Measurements from ENCODE around the gene IRX4.

DNA sequence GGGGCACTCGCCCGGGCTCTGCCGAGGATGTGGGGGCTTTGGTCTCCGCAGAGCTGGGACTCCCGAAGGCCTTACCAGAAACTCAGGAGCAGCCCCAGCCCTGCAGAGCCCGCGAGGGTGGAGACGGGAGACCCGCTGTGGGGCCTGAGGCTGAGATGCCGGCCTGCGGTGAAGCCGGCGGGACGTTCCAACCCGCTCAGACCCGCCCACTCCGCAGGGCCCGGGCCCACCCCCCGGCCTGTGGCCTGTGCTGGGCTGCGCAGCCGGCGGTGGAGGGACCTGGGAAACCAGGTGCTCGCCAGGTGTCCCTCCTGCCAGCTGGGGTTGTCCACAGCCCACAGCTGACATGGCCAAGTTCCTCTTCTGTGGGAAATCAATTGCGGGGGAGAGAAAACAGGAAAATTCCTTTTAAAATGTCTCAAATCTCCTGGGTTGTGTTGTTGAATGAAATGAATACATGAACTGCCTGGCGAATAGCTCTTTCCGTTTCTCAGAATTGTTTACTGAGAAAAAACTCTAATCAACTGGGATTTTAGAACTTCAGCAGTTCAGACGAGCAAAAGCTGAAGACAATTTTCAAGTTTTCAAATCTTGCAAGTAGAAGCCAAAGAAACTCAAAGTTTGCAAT, 49.0 kb upstream of the IRX4 start:
- TF ChIP-seq, protein P1, sequence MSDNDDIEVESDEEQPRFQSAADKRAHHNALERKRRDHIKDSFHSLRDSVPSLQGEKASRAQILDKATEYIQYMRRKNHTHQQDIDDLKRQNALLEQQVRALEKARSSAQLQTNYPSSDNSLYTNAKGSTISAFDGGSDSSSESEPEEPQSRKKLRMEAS (IDR thresholded peaks at IDR 0.05; ENCODE audit: low read depth): no peak
- TF ChIP-seq TAF1 (IDR thresholded peaks at IDR 0.05; ENCODE audit: borderline replicate concordance, low read depth, low read length): no peak
- no peak for TF ChIP-seq GABPA (IDR thresholded peaks at IDR 0.05; ENCODE audit: low read depth)
- TF ChIP-seq, protein P2, sequence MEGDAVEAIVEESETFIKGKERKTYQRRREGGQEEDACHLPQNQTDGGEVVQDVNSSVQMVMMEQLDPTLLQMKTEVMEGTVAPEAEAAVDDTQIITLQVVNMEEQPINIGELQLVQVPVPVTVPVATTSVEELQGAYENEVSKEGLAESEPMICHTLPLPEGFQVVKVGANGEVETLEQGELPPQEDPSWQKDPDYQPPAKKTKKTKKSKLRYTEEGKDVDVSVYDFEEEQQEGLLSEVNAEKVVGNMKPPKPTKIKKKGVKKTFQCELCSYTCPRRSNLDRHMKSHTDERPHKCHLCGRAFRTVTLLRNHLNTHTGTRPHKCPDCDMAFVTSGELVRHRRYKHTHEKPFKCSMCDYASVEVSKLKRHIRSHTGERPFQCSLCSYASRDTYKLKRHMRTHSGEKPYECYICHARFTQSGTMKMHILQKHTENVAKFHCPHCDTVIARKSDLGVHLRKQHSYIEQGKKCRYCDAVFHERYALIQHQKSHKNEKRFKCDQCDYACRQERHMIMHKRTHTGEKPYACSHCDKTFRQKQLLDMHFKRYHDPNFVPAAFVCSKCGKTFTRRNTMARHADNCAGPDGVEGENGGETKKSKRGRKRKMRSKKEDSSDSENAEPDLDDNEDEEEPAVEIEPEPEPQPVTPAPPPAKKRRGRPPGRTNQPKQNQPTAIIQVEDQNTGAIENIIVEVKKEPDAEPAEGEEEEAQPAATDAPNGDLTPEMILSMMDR (IDR thresholded peaks at IDR 0.05): no peak
- TF ChIP-seq, protein P3, sequence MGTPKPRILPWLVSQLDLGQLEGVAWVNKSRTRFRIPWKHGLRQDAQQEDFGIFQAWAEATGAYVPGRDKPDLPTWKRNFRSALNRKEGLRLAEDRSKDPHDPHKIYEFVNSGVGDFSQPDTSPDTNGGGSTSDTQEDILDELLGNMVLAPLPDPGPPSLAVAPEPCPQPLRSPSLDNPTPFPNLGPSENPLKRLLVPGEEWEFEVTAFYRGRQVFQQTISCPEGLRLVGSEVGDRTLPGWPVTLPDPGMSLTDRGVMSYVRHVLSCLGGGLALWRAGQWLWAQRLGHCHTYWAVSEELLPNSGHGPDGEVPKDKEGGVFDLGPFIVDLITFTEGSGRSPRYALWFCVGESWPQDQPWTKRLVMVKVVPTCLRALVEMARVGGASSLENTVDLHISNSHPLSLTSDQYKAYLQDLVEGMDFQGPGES (IDR thresholded peaks at IDR 0.05; ENCODE audit: low read depth, low read length): no peak
- no peak for TF ChIP-seq POLR2AphosphoS5 (IDR thresholded peaks at IDR 0.05; ENCODE audit: low read depth, low read length)
- no peak for TF ChIP-seq FOXJ3 (CRISPR knock-in tag; IDR thresholded peaks at IDR 0.05)
- TF ChIP-seq SMC3 (IDR thresholded peaks at IDR 0.05; ENCODE audit: low read depth, low read length): no peak
- TF ChIP-seq YY1 (IDR thresholded peaks at IDR 0.05; ENCODE audit: low read depth): no peak
- TF ChIP-seq NRF1 (IDR thresholded peaks at IDR 0.05; ENCODE audit: low read depth, low read length): no peak
- TF ChIP-seq, protein P4, sequence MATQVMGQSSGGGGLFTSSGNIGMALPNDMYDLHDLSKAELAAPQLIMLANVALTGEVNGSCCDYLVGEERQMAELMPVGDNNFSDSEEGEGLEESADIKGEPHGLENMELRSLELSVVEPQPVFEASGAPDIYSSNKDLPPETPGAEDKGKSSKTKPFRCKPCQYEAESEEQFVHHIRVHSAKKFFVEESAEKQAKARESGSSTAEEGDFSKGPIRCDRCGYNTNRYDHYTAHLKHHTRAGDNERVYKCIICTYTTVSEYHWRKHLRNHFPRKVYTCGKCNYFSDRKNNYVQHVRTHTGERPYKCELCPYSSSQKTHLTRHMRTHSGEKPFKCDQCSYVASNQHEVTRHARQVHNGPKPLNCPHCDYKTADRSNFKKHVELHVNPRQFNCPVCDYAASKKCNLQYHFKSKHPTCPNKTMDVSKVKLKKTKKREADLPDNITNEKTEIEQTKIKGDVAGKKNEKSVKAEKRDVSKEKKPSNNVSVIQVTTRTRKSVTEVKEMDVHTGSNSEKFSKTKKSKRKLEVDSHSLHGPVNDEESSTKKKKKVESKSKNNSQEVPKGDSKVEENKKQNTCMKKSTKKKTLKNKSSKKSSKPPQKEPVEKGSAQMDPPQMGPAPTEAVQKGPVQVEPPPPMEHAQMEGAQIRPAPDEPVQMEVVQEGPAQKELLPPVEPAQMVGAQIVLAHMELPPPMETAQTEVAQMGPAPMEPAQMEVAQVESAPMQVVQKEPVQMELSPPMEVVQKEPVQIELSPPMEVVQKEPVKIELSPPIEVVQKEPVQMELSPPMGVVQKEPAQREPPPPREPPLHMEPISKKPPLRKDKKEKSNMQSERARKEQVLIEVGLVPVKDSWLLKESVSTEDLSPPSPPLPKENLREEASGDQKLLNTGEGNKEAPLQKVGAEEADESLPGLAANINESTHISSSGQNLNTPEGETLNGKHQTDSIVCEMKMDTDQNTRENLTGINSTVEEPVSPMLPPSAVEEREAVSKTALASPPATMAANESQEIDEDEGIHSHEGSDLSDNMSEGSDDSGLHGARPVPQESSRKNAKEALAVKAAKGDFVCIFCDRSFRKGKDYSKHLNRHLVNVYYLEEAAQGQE (IDR thresholded peaks at IDR 0.05; ENCODE audit: low read depth, low read length): no peak
- TF ChIP-seq, protein P5, sequence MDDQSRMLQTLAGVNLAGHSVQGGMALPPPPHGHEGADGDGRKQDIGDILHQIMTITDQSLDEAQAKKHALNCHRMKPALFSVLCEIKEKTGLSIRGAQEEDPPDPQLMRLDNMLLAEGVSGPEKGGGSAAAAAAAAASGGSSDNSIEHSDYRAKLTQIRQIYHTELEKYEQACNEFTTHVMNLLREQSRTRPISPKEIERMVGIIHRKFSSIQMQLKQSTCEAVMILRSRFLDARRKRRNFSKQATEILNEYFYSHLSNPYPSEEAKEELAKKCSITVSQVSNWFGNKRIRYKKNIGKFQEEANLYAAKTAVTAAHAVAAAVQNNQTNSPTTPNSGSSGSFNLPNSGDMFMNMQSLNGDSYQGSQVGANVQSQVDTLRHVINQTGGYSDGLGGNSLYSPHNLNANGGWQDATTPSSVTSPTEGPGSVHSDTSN (IDR thresholded peaks at IDR 0.05): no peak
- TF ChIP-seq, protein P6, sequence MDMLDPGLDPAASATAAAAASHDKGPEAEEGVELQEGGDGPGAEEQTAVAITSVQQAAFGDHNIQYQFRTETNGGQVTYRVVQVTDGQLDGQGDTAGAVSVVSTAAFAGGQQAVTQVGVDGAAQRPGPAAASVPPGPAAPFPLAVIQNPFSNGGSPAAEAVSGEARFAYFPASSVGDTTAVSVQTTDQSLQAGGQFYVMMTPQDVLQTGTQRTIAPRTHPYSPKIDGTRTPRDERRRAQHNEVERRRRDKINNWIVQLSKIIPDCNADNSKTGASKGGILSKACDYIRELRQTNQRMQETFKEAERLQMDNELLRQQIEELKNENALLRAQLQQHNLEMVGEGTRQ (IDR thresholded peaks at IDR 0.05; ENCODE audit: borderline replicate concordance, low read depth, low read length): no peak

Data from SK-N-SH (cell line).